ENCODE measurements around the gene SLC6A7. TPM values are rescaled to one million over a fixed set of nuclear protein-coding genes. Genes with fewer than 3 reads are reported as not detected.

Gene SLC6A7
- total RNA-seq = not detected
- long read RNA-seq, partial matches to known transcripts = 0 of 17 reads
- long read RNA-seq, other reads (novel, unspliced or antisense) = 17 of 17 reads

- DNase-seq (ENCODE audit: low spot score) = no peak
- intact Hi-C loops (cut with DNase I) = no loop called here
Observed at GRCh38 chr5:150189728-150190502, at the start of gene SLC6A7. Gene SLC6A7, plus strand, starts transcription at chr5:150190062. Its CDS starts 266 bp downstream, at chr5:150190328.

- intact Hi-C loops (cut with DNase I) = loop anchor here (2.0 kb wide), 1 partner anchor 16 kb away; no protein-coding TSS in a partner anchor
- no peak for DNase-seq (ENCODE audit: low spot score)
Observed at GRCh38 chr5:150140830-150141229, 49.0 kb upstream of the SLC6A7 start.

GRCh38 chr5:150141544-150142184 is 48.2 kb upstream of the SLC6A7 start:
- no peak for DNase-seq (ENCODE audit: low spot score)
- intact Hi-C loops (cut with DNase I) = loop anchor here (2.0 kb wide), 1 partner anchor 15 kb away; no protein-coding TSS in a partner anchor

DNA sequence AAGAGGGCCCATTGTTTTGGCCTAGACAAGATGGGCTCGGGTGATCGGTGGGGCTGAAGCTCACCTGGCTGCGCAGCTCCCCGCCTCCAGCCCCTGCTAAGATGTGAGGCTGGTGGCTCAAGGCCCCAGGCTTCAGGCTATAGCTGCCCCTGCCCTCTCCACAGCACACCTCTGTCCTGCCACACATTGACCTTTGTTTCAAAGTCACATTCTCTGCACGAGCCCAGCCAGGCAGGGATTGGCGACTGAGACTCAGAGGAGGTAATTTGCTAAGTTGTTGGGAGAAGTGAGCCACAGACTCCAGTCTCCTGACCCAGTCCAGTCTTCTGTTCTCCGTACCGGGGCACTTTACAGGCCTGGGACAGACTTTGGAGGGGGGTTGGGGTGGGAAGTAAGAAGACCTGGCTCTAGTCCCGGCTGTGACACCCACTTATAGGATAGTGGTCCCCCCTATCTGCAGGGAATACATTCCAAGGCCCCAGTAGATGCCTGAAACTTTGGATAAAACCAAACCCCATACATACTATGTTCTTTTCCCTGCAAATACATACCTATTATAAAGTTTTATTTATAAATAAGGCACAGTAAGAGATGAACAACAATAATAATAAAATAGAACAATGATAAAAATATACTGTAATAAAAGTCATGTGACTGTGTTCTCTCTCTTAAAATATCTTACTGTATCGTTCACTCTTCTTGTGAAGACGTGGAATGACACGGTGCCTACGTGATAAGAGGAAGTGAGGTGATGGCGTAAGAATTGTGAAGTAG is 47.5 kb upstream of the SLC6A7 start:
- intact Hi-C loops (cut with DNase I) = no loop called here
- DNase-seq (ENCODE audit: low spot score) = no peak

GRCh38 chr5:150142959-150143349 is 46.9 kb upstream of the SLC6A7 start:
- DNase-seq (ENCODE audit: low spot score) = no peak
- intact Hi-C loops (cut with DNase I) = no loop called here

DNA sequence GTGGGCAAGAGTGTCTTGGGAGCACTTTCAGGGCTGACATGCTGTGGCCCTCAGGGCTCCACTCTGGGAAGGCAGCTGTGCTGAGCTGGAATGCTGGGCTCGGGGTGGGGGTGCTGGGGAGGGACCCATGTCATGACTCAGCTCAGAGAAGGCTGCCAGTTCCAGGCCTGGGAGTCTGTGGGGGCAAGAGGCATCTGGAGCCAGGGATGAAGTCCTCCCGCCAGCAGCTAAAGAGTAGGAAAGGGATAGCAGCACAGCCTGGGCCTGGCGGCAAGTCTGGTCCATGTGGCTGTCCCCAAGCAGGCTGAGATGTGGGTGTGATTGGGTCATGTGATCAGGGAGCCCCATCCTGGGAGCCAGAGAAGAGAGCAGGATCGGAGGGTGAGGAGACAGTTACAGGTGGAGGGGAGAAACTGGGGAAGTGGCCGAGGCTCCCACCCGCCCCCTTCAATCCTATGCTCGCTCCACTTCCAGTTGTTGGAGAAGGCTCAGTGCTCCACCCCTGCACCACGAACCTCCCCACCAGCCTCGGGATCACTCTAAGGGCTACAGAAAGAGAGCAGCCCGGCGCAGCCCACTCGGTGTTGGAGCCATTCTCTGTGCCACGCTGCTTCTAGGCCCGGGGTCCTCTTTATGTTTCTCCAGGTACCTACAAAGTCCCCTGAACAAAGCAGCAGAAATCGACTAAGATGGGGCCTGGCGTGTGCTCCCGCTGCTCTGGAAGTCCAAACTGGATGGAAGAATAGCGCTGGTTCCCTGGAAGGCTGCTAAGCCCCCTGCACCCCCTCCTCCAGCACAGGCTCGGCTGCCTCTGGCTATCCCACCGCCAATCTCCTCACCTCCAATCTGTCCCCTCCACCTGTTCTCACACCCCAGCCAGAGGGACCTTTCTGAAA is 46.3 kb upstream of the SLC6A7 start:
- intact Hi-C loops (cut with DNase I) = no loop called here
- DNase-seq (ENCODE audit: low spot score) = no peak

DNA sequence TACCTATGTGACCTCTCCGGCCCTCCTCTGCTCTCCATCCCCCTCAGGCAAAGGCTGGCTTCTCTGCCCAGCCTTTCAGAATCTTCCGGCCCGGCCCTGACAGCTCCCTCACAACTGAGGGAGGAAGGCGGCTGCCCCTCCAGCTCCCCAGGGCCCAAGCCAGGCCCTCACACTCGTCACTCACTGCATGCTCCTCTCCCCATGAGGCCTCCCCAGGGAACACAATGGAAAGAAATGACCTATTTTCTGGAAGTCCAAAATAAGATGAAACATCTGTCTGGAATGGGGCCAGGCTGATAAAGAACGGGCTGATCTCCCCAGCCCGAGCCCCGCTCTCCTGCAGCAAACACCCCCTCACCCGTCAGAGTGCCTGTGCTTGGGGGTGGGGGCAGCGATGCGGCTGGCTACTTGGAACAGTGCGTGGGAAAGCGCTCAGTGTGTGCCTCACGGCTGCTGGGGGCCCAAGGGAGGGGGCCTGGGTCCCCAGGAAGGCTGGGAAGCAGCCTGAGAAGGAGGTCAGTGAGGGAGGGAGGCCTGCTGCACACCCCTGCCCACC is 45.5 kb upstream of the SLC6A7 start:
- intact Hi-C loops (cut with DNase I) = no loop called here
- no peak for DNase-seq (ENCODE audit: low spot score)

DNA sequence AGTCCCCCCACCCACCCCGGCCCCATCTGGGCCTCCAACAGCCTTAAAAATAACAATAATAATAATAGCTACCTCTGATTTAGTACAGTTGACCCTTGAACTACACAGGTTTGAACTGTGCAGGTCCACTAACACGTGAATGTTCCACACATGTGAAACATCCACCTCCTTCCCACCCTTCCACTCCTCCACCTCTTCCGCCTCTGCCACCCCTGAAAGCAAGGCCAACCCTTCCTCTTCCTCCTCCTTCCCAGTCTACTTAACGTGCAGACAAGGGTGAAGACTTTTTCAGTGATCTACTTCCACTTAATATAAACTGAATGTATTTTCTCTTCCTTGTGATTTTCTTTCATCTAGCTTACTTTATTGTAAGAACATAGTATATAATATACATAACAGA is 45.0 kb upstream of the SLC6A7 start:
- intact Hi-C loops (cut with DNase I) = no loop called here
- no peak for DNase-seq (ENCODE audit: low spot score)

DNA sequence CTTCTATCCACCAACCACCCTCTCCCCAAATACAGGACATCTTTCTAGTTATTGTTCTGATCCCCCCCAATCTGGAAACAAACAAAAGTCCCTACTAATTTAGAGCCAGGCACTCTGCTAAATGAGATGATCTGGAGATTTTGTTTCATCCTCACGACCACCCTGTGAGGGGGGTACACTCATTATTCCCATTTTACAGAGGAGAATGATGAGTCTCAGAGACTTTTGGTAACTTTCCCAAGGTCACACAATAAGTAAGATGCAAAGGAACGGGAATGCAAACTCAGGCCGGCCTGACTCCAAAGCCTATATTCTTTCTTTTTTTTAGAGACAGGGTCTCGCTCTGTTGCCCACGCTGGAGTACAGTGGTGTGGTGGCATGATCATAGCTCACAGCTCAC is 43.6 kb upstream of the SLC6A7 start:
- intact Hi-C loops (cut with DNase I) = no loop called here
- DNase-seq (ENCODE audit: low spot score) = no peak

DNA sequence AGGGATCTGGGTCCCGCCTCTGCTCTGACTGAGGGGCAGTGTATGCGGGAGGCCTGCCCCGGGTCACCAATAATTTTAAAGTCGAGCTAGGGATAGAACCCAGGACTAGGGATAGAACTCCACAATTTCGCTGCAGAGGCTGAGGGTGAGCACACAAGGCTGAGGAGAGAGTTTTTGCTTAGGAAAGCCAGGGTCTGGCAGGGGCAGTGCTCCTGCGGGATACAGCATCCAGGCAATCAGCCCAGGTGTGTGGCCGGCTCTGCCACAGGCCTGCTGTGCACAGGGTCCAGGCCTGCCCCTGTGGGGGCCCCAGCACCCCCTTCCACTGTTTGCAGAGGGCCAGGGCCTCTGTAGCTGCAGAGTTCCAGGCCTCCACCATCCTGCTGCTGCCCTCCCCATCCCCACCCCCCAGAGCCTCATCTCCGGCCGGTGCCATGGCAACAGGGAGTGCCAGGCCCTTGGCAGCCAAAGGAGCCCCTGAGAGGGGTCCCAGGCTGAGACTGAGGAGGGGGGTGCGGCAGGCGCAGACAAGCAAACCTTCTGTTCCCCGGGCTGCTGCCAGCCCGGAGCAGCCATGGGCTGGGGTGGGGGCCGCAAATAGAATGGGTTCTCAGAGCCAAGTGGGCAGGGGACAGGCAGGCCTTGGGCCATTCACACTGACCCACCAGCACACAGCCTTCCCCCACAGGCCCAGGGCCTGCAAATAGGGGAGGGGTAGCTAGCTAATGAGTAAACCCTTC is 42.8 kb upstream of the SLC6A7 start:
- intact Hi-C loops (cut with DNase I) = no loop called here
- DNase-seq (ENCODE audit: low spot score) = no peak

- no peak for DNase-seq (ENCODE audit: low spot score)
- intact Hi-C loops (cut with DNase I) = no loop called here
Observed at GRCh38 chr5:150147670-150148069, 42.2 kb upstream of the SLC6A7 start.

DNA sequence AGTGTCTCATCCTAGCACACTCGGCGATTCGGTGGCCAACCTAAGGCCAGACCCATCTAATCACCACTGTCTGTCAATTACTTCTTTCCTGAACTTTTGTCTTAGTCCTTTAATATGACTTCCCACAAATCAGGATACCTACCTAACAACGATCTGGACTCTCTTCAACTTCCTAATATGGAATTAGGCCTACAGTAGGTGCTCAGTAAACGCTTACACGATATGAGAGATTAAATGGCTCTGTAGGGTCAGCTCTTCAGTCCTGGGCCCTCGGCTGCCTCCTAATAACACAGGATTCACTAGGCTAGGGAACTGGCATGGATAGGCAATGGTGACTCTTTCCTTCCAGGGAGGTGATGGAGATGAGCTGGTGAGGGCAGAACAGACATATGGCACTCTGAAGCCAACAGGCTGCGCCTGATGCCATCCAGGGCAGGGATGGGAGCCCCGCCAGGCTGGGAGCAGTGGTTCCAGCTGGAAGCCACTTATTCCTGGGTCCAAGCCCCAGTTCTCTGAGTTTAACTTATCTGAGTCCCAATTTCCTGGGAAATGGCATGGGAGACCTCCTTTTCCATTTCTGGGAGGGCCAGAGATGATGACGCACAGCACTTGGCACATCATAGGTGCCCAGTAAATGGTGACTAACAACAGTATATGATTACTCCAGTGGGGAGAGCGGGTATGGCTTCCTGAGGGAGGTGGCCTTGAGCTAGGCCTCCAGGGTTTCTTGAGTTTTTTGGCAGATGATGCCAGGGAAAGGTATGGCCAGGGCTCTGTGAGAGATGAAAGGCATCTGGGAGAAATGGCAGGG is 41.5 kb upstream of the SLC6A7 start:
- intact Hi-C loops (cut with DNase I) = no loop called here
- no peak for DNase-seq (ENCODE audit: low spot score)

GRCh38 chr5:150149618-150150017 is 40.2 kb upstream of the SLC6A7 start:
- intact Hi-C loops (cut with DNase I) = no loop called here
- DNase-seq (ENCODE audit: low spot score) = no peak

DNA sequence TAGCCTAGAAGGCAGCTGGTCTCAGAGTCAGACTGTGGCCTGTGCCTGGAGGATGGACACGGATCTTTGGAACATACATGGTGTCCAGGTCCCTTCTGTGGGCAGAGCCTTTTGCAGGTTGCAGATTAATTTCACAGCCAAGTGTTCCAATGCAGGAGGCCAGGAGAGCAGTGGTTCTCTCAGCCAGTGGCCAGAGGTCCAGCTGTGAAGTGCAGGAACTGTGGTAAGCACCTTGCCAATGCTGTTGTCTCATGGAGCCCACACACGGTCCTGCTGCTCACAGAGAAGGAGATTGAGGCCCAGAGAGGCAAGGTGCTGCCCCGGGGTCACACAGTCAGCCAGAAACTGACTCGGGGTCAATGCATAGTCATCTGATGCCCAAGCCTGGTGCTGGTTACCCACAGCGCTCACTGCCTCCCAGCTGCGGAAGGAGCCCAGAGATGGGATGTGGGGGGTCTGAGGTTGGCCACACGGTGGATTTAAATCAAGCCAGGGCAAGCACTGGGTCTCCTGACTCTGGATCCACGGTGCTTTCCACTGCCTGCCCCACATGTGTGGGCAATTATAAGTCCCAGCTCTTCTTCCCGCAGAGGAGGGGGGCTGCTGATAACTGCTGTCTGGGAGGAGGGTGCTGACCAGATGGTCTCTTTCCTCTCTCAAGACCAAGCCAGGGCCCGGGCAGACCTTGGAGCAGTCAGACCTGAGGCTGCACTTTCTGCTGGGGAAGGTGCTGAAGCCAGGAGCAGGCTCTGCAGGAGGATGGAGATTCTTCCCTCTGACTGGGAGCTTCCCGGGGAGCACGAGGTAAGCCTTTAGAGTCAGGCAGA is 37.0 kb upstream of the SLC6A7 start:
- no peak for DNase-seq (ENCODE audit: low spot score)
- intact Hi-C loops (cut with DNase I) = no loop called here

GRCh38 chr5:150153483-150153882 is 36.4 kb upstream of the SLC6A7 start:
- intact Hi-C loops (cut with DNase I) = no loop called here
- no peak for DNase-seq (ENCODE audit: low spot score)

DNA sequence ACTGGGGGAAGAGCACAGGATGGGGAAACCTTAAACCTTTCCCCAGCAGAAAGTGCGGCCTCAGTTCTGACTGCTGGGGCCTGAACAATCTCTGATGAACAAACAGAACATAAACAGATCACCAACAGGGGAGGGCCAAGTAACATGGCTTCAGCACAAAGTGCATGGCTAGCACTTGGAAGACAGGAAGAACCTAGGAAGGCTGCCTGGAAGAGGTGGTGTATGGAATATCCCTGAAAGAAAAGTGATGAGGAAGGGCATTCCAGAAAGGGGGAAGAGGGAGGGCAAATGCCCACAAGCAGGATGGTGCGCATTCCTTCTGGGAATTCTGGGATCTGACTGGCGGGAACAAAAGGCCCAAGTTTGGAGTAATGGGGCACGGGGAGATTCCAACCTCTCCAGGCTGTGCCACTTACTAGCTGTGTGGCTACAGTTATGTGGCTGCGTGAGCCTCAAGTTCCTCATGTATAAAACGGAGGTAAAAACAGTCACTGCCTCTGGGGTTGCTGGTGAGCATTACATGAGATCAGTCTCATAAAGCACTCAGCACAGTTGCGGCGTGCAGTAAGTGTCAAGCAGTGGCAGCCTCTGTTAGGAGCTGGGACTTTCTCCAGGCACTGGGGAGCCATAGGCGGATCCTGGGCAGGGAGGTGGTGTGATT is 35.8 kb upstream of the SLC6A7 start:
- intact Hi-C loops (cut with DNase I) = no loop called here
- DNase-seq (ENCODE audit: low spot score) = no peak

Data from cardiac septum (tissue), 1 donor.